BJ (cell line): ENCODE measurements around the gene JAK1. TPM values are rescaled to one million over a fixed set of nuclear protein-coding genes. Genes with fewer than 3 reads are reported as not detected.

Experiments used
- CTCF ChIA-PET: fragments of 350-600 bp; formaldehyde crosslinking; extraction: SDS; loops from one replicate; lab custom pipeline; 2021; ENCODE audit warnings: antibody characterized with exemption, inconsistent platforms; lab: Yijun Ruan, JAX
- POLR2A ChIA-PET: fragments of 300-600 bp; sonication (Branson Sonifier 250); formaldehyde crosslinking; extraction: SDS; loops from one replicate; lab custom pipeline; 2021; ENCODE audit warnings: antibody characterized with exemption; lab: Charles Lee
- DNase-seq: peaks from one replicate; pipeline ENCODE4 v3.0.0-alpha.2; 2011; ENCODE audit warnings: low read depth
- H3K27me3 ChIP-seq: 2 replicates; pipeline ENCODE4 v1.6.0; 2011; ENCODE audit warnings: low read length; ENCODE audit not compliant: control insufficient read depth, insufficient read depth
- H3K36me3 ChIP-seq: 2 replicates; pipeline ENCODE4 v1.5.1; 2011; ENCODE audit warnings: low read length; ENCODE audit not compliant: control insufficient read depth, insufficient read depth
- H3K4me3 ChIP-seq: 2 replicates; pipeline ENCODE4 v1.5.1; 2011; ENCODE audit warnings: low read depth, mild to moderate bottlenecking, control low read depth, low read length
- CTCF ChIP-seq: IDR thresholded peaks from 2 replicates; pipeline ENCODE4 v1.5.1; 2011; ENCODE audit warnings: low read depth, mild to moderate bottlenecking, control low read depth, inconsistent platforms, low read length, moderate library complexity; ENCODE audit not compliant: insufficient read depth
- polyA plus RNA-seq: library from polyadenylated mRNA; depleted of rRNA; stranded (reverse); fragments of >200 nt; gene quantifications from 2 replicates; pipeline ENCODE4 v1.2.3, GENCODE V29; 2011

The JAK1 gene
- polyA plus RNA-seq, 1 experiment = 95.0 TPM

GRCh38 chr1:64929221-64929620 lies 37.1 kb downstream of the JAK1 start:
- POLR2A ChIA-PET = interaction anchor here (0.8 kb wide), 1 partner anchor 10 kb away, joined by 12 read pairs; no protein-coding TSS in a partner anchor
- TF ChIP-seq CTCF = no peak
- Histone ChIP-seq H3K27me3 (no peaks in the 10 kb centered on the region), H3K4me3 (no peak overlapping the region), H3K36me3 (no peaks in the 10 kb centered on the region)
- CTCF ChIA-PET = no interaction called here
- DNase-seq = no peak

- DNase-seq = no peak
- CTCF ChIA-PET = no interaction called here
These were observed 38.0 kb downstream of the JAK1 start for GRCh38 chr1:64928325-64928724.

GRCh38 chr1:64925594-64925993 lies 40.8 kb downstream of the JAK1 start:
- CTCF ChIA-PET = no interaction called here

More at GRCh38 chr1:64928325-64928724, 38.0 kb downstream of the JAK1 start:
- no peak for TF ChIP-seq CTCF
- Histone ChIP-seq H3K27me3 (no peaks in the 10 kb centered on the region), H3K4me3 (no peak overlapping the region), H3K36me3 (no peaks in the 10 kb centered on the region)
- POLR2A ChIA-PET = interaction anchor here (0.8 kb wide), 1 partner anchor 9 kb away, joined by 12 read pairs; no protein-coding TSS in a partner anchor

GRCh38 chr1:64923294-64923718 lies 43.0 kb downstream of the JAK1 start:
- no peaks in the 10 kb centered on the region for H3K27me3 ChIP-seq
- ChIA-PET POLR2A (interaction anchor here (1.1 kb wide), 1 partner anchor 11 kb away, joined by 6 read pairs; no protein-coding TSS in a partner anchor), CTCF (no interaction called here)
- DNase-seq = no peak
- no peaks in the 10 kb centered on the region for H3K36me3 ChIP-seq
- TF ChIP-seq CTCF = no peak
- no peak overlapping the region for H3K4me3 ChIP-seq

More at GRCh38 chr1:64925594-64925993, 40.8 kb downstream of the JAK1 start:
- Histone ChIP-seq H3K36me3 (no peaks in the 10 kb centered on the region), H3K4me3 (no peak overlapping the region), H3K27me3 (no peaks in the 10 kb centered on the region)
- DNase-seq = no peak
- POLR2A ChIA-PET = no interaction called here
- no peak for TF ChIP-seq CTCF

- no peak for TF ChIP-seq CTCF
- Histone ChIP-seq H3K27me3 (no peaks in the 10 kb centered on the region), H3K4me3 (no peak overlapping the region), H3K36me3 (no peaks in the 10 kb centered on the region)
- POLR2A ChIA-PET = interaction anchor here (1.1 kb wide), 1 partner anchor 12 kb away, joined by 6 read pairs; no protein-coding TSS in a partner anchor
- no peak for DNase-seq
- CTCF ChIA-PET = interaction anchor here (0.9 to 1.8 kb wide), 2 partner anchors 24 to 26 kb away, joined by 3 to 4 read pairs; no protein-coding TSS in a partner anchor
These were observed 44.0 kb downstream of the JAK1 start for GRCh38 chr1:64922336-64922735.
